Body of pancreas (tissue), 4 donors: ENCODE results near the gene KIAA0040. TPM values are rescaled to one million over a fixed set of nuclear protein-coding genes. Genes with fewer than 3 reads are reported as not detected.
A peak's percentile ranks its signal among the peaks of the same experiment; 100 is the strongest.

ENCODE experiments used
- ATAC-seq: fragments of 150-250 bp; one replicate; pipeline ENCODE4 v1.9.1; 2016
- DNase-seq, 4 donors: peaks; one replicate each; pipeline ENCODE4 v3.0.0-alpha.2; 2019
- H3K27ac ChIP-seq, 4 donors: fragments of 200-600 bp; sonication (generic); 1 replicate in 3 of 4; 2 replicates in 1 of 4; pipeline versions ENCODE4 v1.5.1 to v1.6.1; 2016 to 2019; ENCODE audit warnings: mild to moderate bottlenecking in 1 of 4, mixed read lengths in 1 of 4, moderate library complexity in 1 of 4
- H3K27me3 ChIP-seq, 2 donors: fragments of 200-600 bp; sonication (generic); one replicate each; pipeline ENCODE4 v1.6.0; 2016; ENCODE audit warnings: mild to moderate bottlenecking in 1 of 2
- H3K36me3 ChIP-seq, 2 donors: fragments of 200-600 bp; sonication (generic); replicated peaks in 1 of 2; 2 replicates each; pipeline ENCODE4 v1.5.1; 2016; ENCODE audit warnings: low read depth in 2 of 2; ENCODE audit not compliant: insufficient read depth in 1 of 2
- H3K4me1 ChIP-seq: fragments of 200-600 bp; sonication (generic); one replicate; pipeline ENCODE4 v1.6.0; 2016
- H3K4me3 ChIP-seq, 2 donors: fragments of 200-600 bp; sonication (generic); 1 replicate in 1 of 2; 2 replicates in 1 of 2; pipeline ENCODE4 v1.5.1; 2016 to 2019
- H3K9me3 ChIP-seq, 3 donors: fragments of 200-600 bp; sonication (generic); 1 replicate in 2 of 3; 2 replicates in 1 of 3; pipeline ENCODE4 v1.5.1; 2016
- CTCF ChIP-seq, 7 experiments: fragments of 450-650 bp in 4 of 7; fragments of 200-600 bp in 3 of 7; sonication (generic) in 3 of 7; IDR thresholded peaks; one replicate each; pipeline ENCODE4 v1.5.1; 2016 to 2019; ENCODE audit warnings: antibody characterized with exemption in 7 of 7
- POLR2A ChIP-seq, 3 donors: fragments of 450-650 bp; IDR thresholded peaks; one replicate each; pipeline ENCODE4 v1.6.1; 2016; ENCODE audit warnings: antibody characterized with exemption in 3 of 3, mild to moderate bottlenecking in 2 of 3
- WGBS, 2 donors: methylation state at CpG; one replicate each; pipeline ENCODE4 v1.1.5; 2017; 5-methylcytosine and 5-hydroxymethylcytosine counted together
- intact Hi-C: fragments of 100-400 bp; cut with DNase I; formaldehyde crosslinking; loops from one replicate; pipeline ENCODE4 v1.15.1; 2023
- total RNA-seq, 2 donors: library from RNA; depleted of rRNA; stranded (reverse); fragments of >200 nt; gene quantifications; one replicate each; pipeline ENCODE4 v1.1.0, GENCODE V29; 2016

KIAA0040 gene
- total RNA-seq, 2 donors from 2014 or later: 10.1 to 29.7 TPM

GRCh38 chr1:175222296-175222938 lies 29.8 kb upstream of the KIAA0040 start:
- TF ChIP-seq POLR2A (IDR thresholded peaks at IDR 0.05) (no peak), CTCF (IDR thresholded peaks at IDR 0.05) (no peak)
- no peak overlapping the region for H3K4me3 ChIP-seq
- H3K9me3 ChIP-seq: no peaks in the 10 kb centered on the region
- H3K36me3 ChIP-seq: no peaks in the 10 kb centered on the region
- intact Hi-C loops: no loop called here
- no peak for DNase-seq
- WGBS, 2 donors: 62 to 73% methylated on average over 8 to 10 of the region's 10 CpGs
- H3K27ac ChIP-seq: no peak overlapping the region
- no peak for ATAC-seq
- no peaks in the 10 kb centered on the region for H3K4me1 ChIP-seq
- no peaks in the 10 kb centered on the region for H3K27me3 ChIP-seq

- no peaks in the 10 kb centered on the region for H3K9me3 ChIP-seq
- no peaks in the 10 kb centered on the region for H3K36me3 ChIP-seq
- intact Hi-C loops: no loop called here
- no peak for TF ChIP-seq POLR2A (IDR thresholded peaks at IDR 0.05)
- peak in 4 of 7 experiments; percentile 35 to 57 (median 45) for TF ChIP-seq CTCF (IDR thresholded peaks at IDR 0.05)
- no peaks in the 10 kb centered on the region for H3K4me1 ChIP-seq
- ATAC-seq: peak; percentile 72
- peak; percentile 47 to 67 (median 58) for DNase-seq
- 40 to 50% methylated on average over 6 to 10 of the region's 10 CpGs for WGBS, 2 donors
- no peak overlapping the region for H3K4me3 ChIP-seq
- H3K27ac ChIP-seq: no peak overlapping the region
- H3K27me3 ChIP-seq: no peaks in the 10 kb centered on the region
Measured at GRCh38 chr1:175221557-175222175, 29.1 kb upstream of the KIAA0040 start.

GRCh38 chr1:175220853-175221556 lies 28.4 kb upstream of the KIAA0040 start:
- DNase-seq: no peak
- intact Hi-C loops: no loop called here
- Histone ChIP-seq H3K36me3 (no peaks in the 10 kb centered on the region), H3K9me3 (no peaks in the 10 kb centered on the region), H3K27me3 (no peaks in the 10 kb centered on the region), H3K27ac (no peak overlapping the region), H3K4me3 (no peak overlapping the region), H3K4me1 (no peaks in the 10 kb centered on the region)
- ATAC-seq: peak; percentile 9
- 62 to 68% methylated on average over 11 of the region's 11 CpGs for WGBS, 2 donors
- TF ChIP-seq POLR2A (IDR thresholded peaks at IDR 0.05) (no peak), CTCF (IDR thresholded peaks at IDR 0.05) (no peak)

- Histone ChIP-seq H3K4me3 (no peak overlapping the region), H3K27me3 (no peaks in the 10 kb centered on the region), H3K36me3 (no peaks in the 10 kb centered on the region), H3K9me3 (no peaks in the 10 kb centered on the region), H3K4me1 (no peaks in the 10 kb centered on the region), H3K27ac (no peak overlapping the region)
- no peak for DNase-seq
- no peak for ATAC-seq
- 84 to 92% methylated on average over 2 of the region's 2 CpGs for WGBS, 2 donors
- TF ChIP-seq CTCF (IDR thresholded peaks at IDR 0.05): no peak
- TF ChIP-seq POLR2A (IDR thresholded peaks at IDR 0.05): no peak
- intact Hi-C loops: no loop called here
Measured at GRCh38 chr1:175219774-175220173, 27.2 kb upstream of the KIAA0040 start.
